ENCODE data around the gene MEST.

DNA sequence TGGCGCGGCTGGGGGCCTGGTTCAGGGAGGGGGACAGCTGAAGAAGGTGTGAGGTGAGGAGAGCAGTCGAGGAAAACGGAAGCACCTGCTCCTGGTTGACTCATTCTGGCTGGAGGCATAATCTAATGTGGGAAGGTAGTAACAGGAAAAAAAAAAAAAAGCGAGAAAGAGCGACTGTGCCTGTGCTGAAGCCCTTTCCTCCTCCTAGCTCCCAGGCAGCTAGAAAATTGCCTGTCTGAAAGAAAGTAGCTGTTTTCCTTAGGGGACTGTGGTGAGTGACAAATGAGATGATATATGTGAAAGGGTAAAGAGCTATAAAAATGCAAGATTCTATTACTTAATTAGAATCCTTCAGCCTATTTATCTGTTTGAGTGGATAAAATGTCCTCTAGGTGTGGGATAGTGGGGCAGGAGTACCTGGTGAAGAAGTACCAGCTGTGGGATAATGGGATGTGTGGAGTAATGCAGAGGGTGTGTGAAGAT, 4.9 kb upstream of the MEST start:
- no peak for TF ChIP-seq SIN3A (IDR thresholded peaks at IDR 0.05; ENCODE audit: borderline replicate concordance, insufficient read depth, low read depth, low read length)
- TF ChIP-seq, protein P1, sequence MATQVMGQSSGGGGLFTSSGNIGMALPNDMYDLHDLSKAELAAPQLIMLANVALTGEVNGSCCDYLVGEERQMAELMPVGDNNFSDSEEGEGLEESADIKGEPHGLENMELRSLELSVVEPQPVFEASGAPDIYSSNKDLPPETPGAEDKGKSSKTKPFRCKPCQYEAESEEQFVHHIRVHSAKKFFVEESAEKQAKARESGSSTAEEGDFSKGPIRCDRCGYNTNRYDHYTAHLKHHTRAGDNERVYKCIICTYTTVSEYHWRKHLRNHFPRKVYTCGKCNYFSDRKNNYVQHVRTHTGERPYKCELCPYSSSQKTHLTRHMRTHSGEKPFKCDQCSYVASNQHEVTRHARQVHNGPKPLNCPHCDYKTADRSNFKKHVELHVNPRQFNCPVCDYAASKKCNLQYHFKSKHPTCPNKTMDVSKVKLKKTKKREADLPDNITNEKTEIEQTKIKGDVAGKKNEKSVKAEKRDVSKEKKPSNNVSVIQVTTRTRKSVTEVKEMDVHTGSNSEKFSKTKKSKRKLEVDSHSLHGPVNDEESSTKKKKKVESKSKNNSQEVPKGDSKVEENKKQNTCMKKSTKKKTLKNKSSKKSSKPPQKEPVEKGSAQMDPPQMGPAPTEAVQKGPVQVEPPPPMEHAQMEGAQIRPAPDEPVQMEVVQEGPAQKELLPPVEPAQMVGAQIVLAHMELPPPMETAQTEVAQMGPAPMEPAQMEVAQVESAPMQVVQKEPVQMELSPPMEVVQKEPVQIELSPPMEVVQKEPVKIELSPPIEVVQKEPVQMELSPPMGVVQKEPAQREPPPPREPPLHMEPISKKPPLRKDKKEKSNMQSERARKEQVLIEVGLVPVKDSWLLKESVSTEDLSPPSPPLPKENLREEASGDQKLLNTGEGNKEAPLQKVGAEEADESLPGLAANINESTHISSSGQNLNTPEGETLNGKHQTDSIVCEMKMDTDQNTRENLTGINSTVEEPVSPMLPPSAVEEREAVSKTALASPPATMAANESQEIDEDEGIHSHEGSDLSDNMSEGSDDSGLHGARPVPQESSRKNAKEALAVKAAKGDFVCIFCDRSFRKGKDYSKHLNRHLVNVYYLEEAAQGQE (IDR thresholded peaks at IDR 0.05; ENCODE audit: insufficient read depth in 1 of 2, low read depth in 2 of 2, low read length in 1 of 2): no peak
- no peak for TF ChIP-seq CTCF (IDR thresholded peaks at IDR 0.05)
- no peak for TF ChIP-seq POLR2AphosphoS5 (IDR thresholded peaks at IDR 0.05; ENCODE audit: low read depth, low read length)
- no peak for TF ChIP-seq TCF7L2 (IDR thresholded peaks at IDR 0.05; ENCODE audit: low read depth, low read length)
